Nasal cavity respiratory epithelium epithelial cell of viscerocranial mucosa (primary cell): ENCODE data around the gene CLEC4E. TPM values are rescaled to one million over a fixed set of nuclear protein-coding genes. Genes with fewer than 3 reads are reported as not detected.

Experiments used
- total RNA-seq: library from RNA; depleted of rRNA; stranded (reverse); fragments of >200 nt; gene quantifications from 2 replicates; pipeline ENCODE4 v1.2.3, GENCODE V29; 2014

The CLEC4E gene, protein sequence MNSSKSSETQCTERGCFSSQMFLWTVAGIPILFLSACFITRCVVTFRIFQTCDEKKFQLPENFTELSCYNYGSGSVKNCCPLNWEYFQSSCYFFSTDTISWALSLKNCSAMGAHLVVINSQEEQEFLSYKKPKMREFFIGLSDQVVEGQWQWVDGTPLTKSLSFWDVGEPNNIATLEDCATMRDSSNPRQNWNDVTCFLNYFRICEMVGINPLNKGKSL
- not detected in 2 replicates for total RNA-seq

DNA sequence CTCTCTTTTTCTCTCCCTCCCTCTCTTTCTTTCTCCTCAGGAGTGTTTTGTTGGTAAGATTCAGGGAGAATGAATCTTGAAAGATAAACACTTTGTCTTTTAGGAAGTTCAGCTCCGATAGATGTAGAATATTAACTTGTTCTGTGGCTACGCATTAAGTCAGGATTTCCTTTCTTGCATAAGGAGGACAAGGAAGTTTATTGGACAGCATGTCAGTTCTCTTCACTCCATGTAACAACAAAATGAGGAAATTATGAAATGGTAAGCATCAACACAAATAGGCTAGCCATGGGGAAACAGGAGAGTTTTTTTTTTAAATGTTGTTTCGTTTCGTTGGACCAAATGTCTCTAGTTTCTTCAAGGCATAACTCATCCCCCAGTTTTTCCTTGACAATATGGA is at the start of gene CLEC4E:
Gene CLEC4E, minus strand, starts transcription at position 75 of the 400 bp plus-strand sequence. CDS start 108 bp downstream, outside the sequence.

DNA sequence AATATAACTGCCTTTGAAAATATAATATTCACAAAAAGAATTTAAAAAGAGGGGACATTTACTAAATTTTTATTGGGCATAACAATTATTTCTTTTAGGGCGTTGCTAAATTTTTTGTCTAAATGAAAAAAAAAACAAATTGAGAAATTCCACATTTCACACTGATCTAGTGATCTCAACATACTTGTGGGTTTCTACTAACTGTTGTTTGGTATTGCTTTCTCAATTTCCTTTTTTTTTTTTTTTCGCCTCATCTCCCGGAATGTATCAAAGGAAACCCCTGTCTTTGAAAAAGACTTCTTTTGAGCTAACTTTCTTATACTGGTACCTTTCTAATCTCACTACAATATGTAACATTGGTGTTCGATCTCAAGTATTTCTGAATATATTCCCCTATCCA is 27.4 kb downstream of the CLEC4E start, which contains the start of gene CLEC4D:
Gene CLEC4D, plus strand, starts transcription at position 248 of the 400 bp plus-strand sequence. CDS start 230 bp downstream, outside the sequence.

Other genes with a start within 250 kb of the CLEC4E start
- not detected in 2 replicates for gene CLEC6A, start 84.9 kb downstream of the CLEC4E start, total RNA-seq
- not detected in 2 replicates for gene CLEC4D, start 27.4 kb downstream of the CLEC4E start, total RNA-seq
- not detected in 2 replicates for gene AICDA, start 72.0 kb upstream of the CLEC4E start, total RNA-seq
- gene MFAP5, start 121.9 kb upstream of the CLEC4E start, total RNA-seq, result 0.14 and 19.5 TPM in 2 replicates
- 26.2 and 37.3 TPM in 2 replicates for gene RIMKLB, start 157.1 kb upstream of the CLEC4E start, total RNA-seq